BLaER1 treated with 17β-estradiol and CSF1 and Interleukin-3, amounts not matched to agents 10 nM and 100 nM (cell line): ENCODE results near the gene SMIM11.

Experiments
- H3K27ac ChIP-seq, 11 experiments: shearing (Covaris generic); formaldehyde crosslinking; 2 replicates each; pipeline ENCODE4 v1.8.1; 2022
- H3K27me3 ChIP-seq, 11 experiments: shearing (Covaris generic); formaldehyde crosslinking; 2 replicates each; pipeline ENCODE4 v1.8.1; 2022
- H3K36me3 ChIP-seq, 11 experiments: shearing (Covaris generic); formaldehyde crosslinking; 2 replicates each; pipeline ENCODE4 v1.8.1; 2022
- H3K4me1 ChIP-seq, 10 experiments: shearing (Covaris generic); formaldehyde crosslinking; 2 replicates each; pipeline ENCODE4 v1.8.1; 2022
- H3K4me2 ChIP-seq, 11 experiments: shearing (Covaris generic); formaldehyde crosslinking; 2 replicates each; pipeline ENCODE4 v1.8.1; 2022
- H3K4me3 ChIP-seq, 10 experiments: shearing (Covaris generic); formaldehyde crosslinking; 2 replicates each; pipeline ENCODE4 v1.8.1; 2022
- H3K9ac ChIP-seq, 11 experiments: shearing (Covaris generic); formaldehyde crosslinking; 2 replicates each; pipeline ENCODE4 v1.8.1; 2022
- H3K9me3 ChIP-seq, 11 experiments: shearing (Covaris generic); formaldehyde crosslinking; replicated peaks in 1 of 11; 2 replicates each; pipeline ENCODE4 v1.8.1; 2022
- H4K20me1 ChIP-seq, 11 experiments: shearing (Covaris generic); formaldehyde crosslinking; 2 replicates each; pipeline ENCODE4 v1.8.1; 2022
- Cebpa-rat ChIP-seq, 11 experiments: shearing (Covaris generic); IDR thresholded peaks; 2 replicates each; pipeline ENCODE4 v1.8.1; 2022

Gene SMIM11

DNA sequence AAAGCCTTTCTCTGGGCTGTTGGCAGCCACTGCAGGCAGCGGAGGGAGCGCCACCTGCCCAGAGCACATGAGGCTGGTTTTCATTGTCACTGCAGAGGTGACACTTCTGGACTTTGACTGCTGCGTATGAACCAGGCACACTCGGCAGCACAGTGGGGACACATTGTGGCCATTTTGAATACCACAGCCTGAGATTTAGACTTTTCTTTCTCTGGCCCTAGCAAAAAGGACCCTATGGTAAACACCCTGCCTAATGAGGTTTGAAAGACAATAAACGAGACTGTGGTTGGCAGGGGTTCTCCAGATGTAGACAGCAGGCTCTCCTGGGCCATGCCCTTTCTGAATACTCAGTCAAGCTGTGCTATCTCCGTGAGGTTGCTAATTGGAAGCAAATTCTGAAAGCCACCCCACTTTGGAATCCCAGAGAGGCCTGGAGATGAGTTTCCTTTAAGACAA lies 23.5 kb upstream of the SMIM11 start:
- Histone ChIP-seq H3K27ac (no peak overlapping the region), H3K4me3 (no peak overlapping the region), H3K4me2 (no peak overlapping the region), H3K4me1 (no peaks in the 10 kb centered on the region), H3K27me3 (no peaks in the 10 kb centered on the region), H4K20me1 (no peaks in the 10 kb centered on the region), H3K9ac (no peak overlapping the region), H3K9me3 (no peaks in the 10 kb centered on the region; a peak in 1 of 22 replicates), H3K36me3 (no peaks in the 10 kb centered on the region)
- TF ChIP-seq Cebpa-rat (IDR thresholded peaks at IDR 0.05), result no peak

- Histone ChIP-seq H3K36me3 (no peaks in the 10 kb centered on the region), H3K9me3 (peaks cover 0 to 4% (median 2%) of the 10 kb centered on the region in 11 experiments; a peak in 12 of 22 replicates), H3K4me2 (no peak overlapping the region), H3K4me3 (no peak overlapping the region), H3K27me3 (no peaks in the 10 kb centered on the region), H4K20me1 (no peaks in the 10 kb centered on the region), H3K4me1 (no peaks in the 10 kb centered on the region), H3K9ac (no peak overlapping the region), H3K27ac (no peak overlapping the region)
- no peak for TF ChIP-seq Cebpa-rat (IDR thresholded peaks at IDR 0.05)
Observed at GRCh38 chr21:34352556-34352955, 22.8 kb upstream of the SMIM11 start.

GRCh38 chr21:34353182-34353581 lies 22.1 kb upstream of the SMIM11 start:
- Histone ChIP-seq H3K9me3 (peaks cover 6 to 10% (median 8%) of the 10 kb centered on the region in 11 experiments; a peak in 21 of 22 replicates), H3K36me3 (no peaks in the 10 kb centered on the region), H3K4me1 (no peaks in the 10 kb centered on the region), H4K20me1 (no peaks in the 10 kb centered on the region), H3K27me3 (no peaks in the 10 kb centered on the region), H3K4me2 (no peak overlapping the region), H3K9ac (no peak overlapping the region), H3K4me3 (no peak overlapping the region), H3K27ac (no peak overlapping the region)
- TF ChIP-seq Cebpa-rat (IDR thresholded peaks at IDR 0.05), result no peak

- Histone ChIP-seq H3K9me3 (peaks cover 8 to 18% (median 15%) of the 10 kb centered on the region in 11 experiments; a peak in 21 of 22 replicates), H3K27ac (no peak overlapping the region), H3K4me2 (no peak overlapping the region), H3K4me1 (no peaks in the 10 kb centered on the region), H4K20me1 (no peaks in the 10 kb centered on the region), H3K9ac (no peak overlapping the region), H3K4me3 (no peak overlapping the region), H3K27me3 (no peaks in the 10 kb centered on the region), H3K36me3 (no peaks in the 10 kb centered on the region)
- no peak for TF ChIP-seq Cebpa-rat (IDR thresholded peaks at IDR 0.05)
Observed at GRCh38 chr21:34354836-34355235, 20.5 kb upstream of the SMIM11 start.

GRCh38 chr21:34355570-34355969 lies 19.7 kb upstream of the SMIM11 start:
- Histone ChIP-seq H3K9ac (no peak overlapping the region), H3K4me2 (no peak overlapping the region), H3K36me3 (no peaks in the 10 kb centered on the region), H3K27me3 (no peaks in the 10 kb centered on the region), H3K4me1 (no peaks in the 10 kb centered on the region), H4K20me1 (no peaks in the 10 kb centered on the region), H3K9me3 (peaks cover 8 to 18% (median 15%) of the 10 kb centered on the region in 11 experiments; a peak in 21 of 22 replicates), H3K4me3 (no peak overlapping the region), H3K27ac (no peak overlapping the region)
- no peak for TF ChIP-seq Cebpa-rat (IDR thresholded peaks at IDR 0.05)

- peaks cover 0 to 11% (median 7%) of the 10 kb centered on the region in 10 experiments; a peak in 6 of 20 replicates for H3K4me1 ChIP-seq
- TF ChIP-seq Cebpa-rat (IDR thresholded peaks at IDR 0.05), result no peak
- H3K9me3 ChIP-seq, result peaks cover 8 to 18% (median 15%) of the 10 kb centered on the region in 11 experiments; a peak in 21 of 22 replicates
- H3K4me2 ChIP-seq, result no peak overlapping the region
- no peak overlapping the region for H3K9ac ChIP-seq
- H3K4me3 ChIP-seq, result no peak overlapping the region
- H3K36me3 ChIP-seq, result no peaks in the 10 kb centered on the region
- H3K27me3 ChIP-seq, result no peaks in the 10 kb centered on the region
- H3K27ac ChIP-seq, result no peak overlapping the region
- no peaks in the 10 kb centered on the region for H4K20me1 ChIP-seq
Observed at GRCh38 chr21:34357889-34358288, 17.4 kb upstream of the SMIM11 start.

- H3K9me3 ChIP-seq, result peaks cover 8 to 18% (median 15%) of the 10 kb centered on the region in 11 experiments; a peak in 21 of 22 replicates
- H3K4me1 ChIP-seq, result peaks cover 0 to 17% (median 7%) of the 10 kb centered on the region in 10 experiments; a peak in 7 of 20 replicates
- H3K27me3 ChIP-seq, result no peaks in the 10 kb centered on the region
- no peak overlapping the region for H3K4me2 ChIP-seq
- H3K27ac ChIP-seq, result no peak overlapping the region
- no peak overlapping the region for H3K9ac ChIP-seq
- TF ChIP-seq Cebpa-rat (IDR thresholded peaks at IDR 0.05), result no peak
- H3K36me3 ChIP-seq, result no peaks in the 10 kb centered on the region
- H3K4me3 ChIP-seq, result no peak overlapping the region
- no peaks in the 10 kb centered on the region for H4K20me1 ChIP-seq
Observed at GRCh38 chr21:34358866-34359265, 16.4 kb upstream of the SMIM11 start.

DNA sequence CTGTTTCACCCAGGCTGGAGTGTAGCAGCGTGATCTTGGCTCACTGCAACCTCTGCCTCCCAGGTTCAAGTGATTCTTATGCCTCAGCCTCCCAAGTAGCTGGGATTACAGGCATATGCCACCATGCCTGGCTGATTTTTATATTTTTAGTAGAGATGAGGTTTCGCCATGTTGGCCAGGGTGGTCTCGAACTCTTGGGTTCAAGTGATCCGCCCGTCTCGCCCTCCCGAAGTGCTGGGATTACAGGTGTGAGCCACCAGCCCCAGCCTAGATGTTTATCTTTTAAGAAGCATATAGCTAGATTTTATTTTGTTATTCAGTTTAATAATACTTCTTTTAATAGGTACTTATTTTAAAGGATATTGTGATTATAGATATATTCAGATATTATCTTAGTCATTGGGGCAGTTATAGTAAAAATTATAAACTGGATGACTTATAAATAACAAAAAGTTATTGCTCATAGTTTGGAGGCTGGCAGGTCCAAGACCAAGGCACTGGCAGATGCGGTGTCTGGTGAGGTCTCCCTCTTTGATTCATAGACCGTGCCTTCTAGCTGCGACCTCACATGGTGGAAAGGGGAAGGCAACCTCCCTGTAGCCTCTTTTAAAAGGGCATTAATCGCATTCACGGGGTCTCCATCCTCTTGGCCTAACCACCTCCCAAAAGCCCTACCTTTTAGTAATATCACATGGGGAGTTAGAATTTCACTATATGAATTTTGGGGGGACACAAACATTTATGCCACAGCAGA lies 14.6 kb upstream of the SMIM11 start:
- H3K9ac ChIP-seq, result no peak overlapping the region
- H3K4me1 ChIP-seq, result peaks cover 0 to 17% (median 7%) of the 10 kb centered on the region in 10 experiments; a peak in 7 of 20 replicates
- peaks cover 8 to 18% (median 15%) of the 10 kb centered on the region in 11 experiments; a peak in 21 of 22 replicates for H3K9me3 ChIP-seq
- no peak overlapping the region for H3K27ac ChIP-seq
- no peak for TF ChIP-seq Cebpa-rat (IDR thresholded peaks at IDR 0.05)
- H3K27me3 ChIP-seq, result no peaks in the 10 kb centered on the region
- H4K20me1 ChIP-seq, result no peaks in the 10 kb centered on the region
- no peaks in the 10 kb centered on the region for H3K36me3 ChIP-seq
- no peak overlapping the region for H3K4me3 ChIP-seq
- peak overlapping the region in 3 of 11 experiments; percentile 15 to 43 (median 30); a peak in 3 of 22 replicates for H3K4me2 ChIP-seq

DNA sequence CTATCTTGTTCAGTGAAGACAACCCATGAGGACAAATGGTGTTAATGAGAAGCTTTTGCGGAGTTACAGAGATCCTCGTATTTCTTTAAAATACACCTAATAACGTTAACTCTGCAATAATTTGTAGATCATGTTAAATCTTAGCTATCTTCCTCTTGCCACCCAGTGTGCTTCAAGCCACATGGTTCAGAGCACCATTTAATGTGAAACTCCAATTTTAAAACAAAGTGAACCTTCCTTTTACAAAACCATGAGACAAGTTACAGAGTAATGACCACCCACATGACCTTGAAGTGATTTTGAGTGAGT lies 13.2 kb upstream of the SMIM11 start:
- Histone ChIP-seq H4K20me1 (no peaks in the 10 kb centered on the region), H3K4me1 (peaks cover 0 to 17% (median 7%) of the 10 kb centered on the region in 10 experiments; a peak in 7 of 20 replicates), H3K9ac (no peak overlapping the region), H3K27ac (no peak overlapping the region), H3K4me3 (no peak overlapping the region), H3K27me3 (no peaks in the 10 kb centered on the region), H3K36me3 (no peaks in the 10 kb centered on the region), H3K9me3 (peaks cover 8 to 18% (median 15%) of the 10 kb centered on the region in 11 experiments; a peak in 21 of 22 replicates), H3K4me2 (peak overlapping the region in 5 of 11 experiments; percentile 6 to 80 (median 43); a peak in 6 of 22 replicates)
- TF ChIP-seq Cebpa-rat (IDR thresholded peaks at IDR 0.05), result no peak
